Neural cell (in vitro differentiated cells): ENCODE measurements around the gene FIGLA. TPM values are rescaled to one million over a fixed set of nuclear protein-coding genes. Genes with fewer than 3 reads are reported as not detected.

Experiments
- H2AFZ ChIP-seq: fragments of 200-600, 300-800 bp; sonication (generic), shearing (Covaris generic); 2 replicates; pipeline ENCODE4 v1.6.0; 2014; ENCODE audit warnings: low read depth, mild to moderate bottlenecking, antibody characterized with exemption, low read length, moderate library complexity
- H3F3A ChIP-seq: fragments of 200-600 bp; shearing (Covaris generic); 2 replicates; pipeline ENCODE4 v1.6.1; 2016; ENCODE audit warnings: mild to moderate bottlenecking, moderate library complexity, mixed read lengths, antibody characterized with exemption, low read length; ENCODE audit not compliant: insufficient read depth, poor library complexity, severe bottlenecking
- H3K27ac ChIP-seq: fragments of 200-600, 300-800 bp; sonication (generic), shearing (Covaris generic); 2 replicates; pipeline ENCODE4 v1.5.1; 2014; ENCODE audit warnings: mild to moderate bottlenecking, low read length, moderate library complexity
- H3K27me3 ChIP-seq: fragments of 300-800, 200-600 bp; sonication (generic), shearing (Covaris generic); 2 replicates; pipeline ENCODE4 v1.6.0; 2014; ENCODE audit warnings: mild to moderate bottlenecking, low read depth, low read length, moderate library complexity; ENCODE audit not compliant: insufficient read depth
- H3K36me3 ChIP-seq: fragments of 300-800, 200-600 bp; sonication (generic), shearing (Covaris generic); 2 replicates; pipeline ENCODE4 v1.5.1; 2014; ENCODE audit warnings: mild to moderate bottlenecking, antibody characterized with exemption, low read length, moderate library complexity; ENCODE audit not compliant: insufficient read depth
- H3K4me2 ChIP-seq: fragments of 300-800, 200-600 bp; sonication (generic), shearing (Covaris generic); 2 replicates; pipeline ENCODE4 v1.6.0; 2014; ENCODE audit warnings: mild to moderate bottlenecking, low read length
- H3K4me3 ChIP-seq: fragments of 300-800, 200-600 bp; sonication (generic), shearing (Covaris generic); 2 replicates; pipeline ENCODE4 v1.5.1; 2014; ENCODE audit warnings: mild to moderate bottlenecking, low read length, moderate library complexity
- H3K79me2 ChIP-seq: fragments of 200-600 bp; shearing (Covaris generic); replicated peaks from 2 replicates; pipeline ENCODE4 v1.6.0; 2014; ENCODE audit warnings: mild to moderate bottlenecking, low read length, moderate library complexity; ENCODE audit not compliant: insufficient read depth
- H3K9ac ChIP-seq: fragments of 300-800, 200-600 bp; sonication (generic), shearing (Covaris generic); 2 replicates; pipeline ENCODE4 v1.6.1; 2016; ENCODE audit warnings: mild to moderate bottlenecking, low read length, mixed read lengths
- H3K9me2 ChIP-seq: fragments of 200-600 bp; shearing (Covaris generic); 2 replicates; pipeline ENCODE4 v1.6.1; 2016; ENCODE audit warnings: mild to moderate bottlenecking, low read length, mixed read lengths; ENCODE audit not compliant: insufficient read depth
- H3K9me3 ChIP-seq: fragments of 200-600, 300-800 bp; sonication (generic), shearing (Covaris generic); 2 replicates; pipeline ENCODE4 v1.6.1; 2016; ENCODE audit warnings: mild to moderate bottlenecking, mixed run types, low read length, moderate library complexity, mixed read lengths
- H4K20me1 ChIP-seq: fragments of 200-600 bp; shearing (Covaris generic); 2 replicates; pipeline ENCODE4 v1.6.1; 2016; ENCODE audit warnings: mild to moderate bottlenecking, mixed run types; ENCODE audit not compliant: insufficient read depth
- CTCF ChIP-seq: fragments of 450-650 bp; IDR thresholded peaks from 2 replicates; pipeline ENCODE4 v1.5.1; 2014; ENCODE audit warnings: antibody characterized with exemption, mild to moderate bottlenecking, moderate library complexity; ENCODE audit not compliant: poor library complexity, severe bottlenecking
- EP300 ChIP-seq: fragments of 450-650 bp; conservative IDR thresholded peaks from 2 replicates; pipeline ENCODE4 v1.6.1; 2014; ENCODE audit warnings: antibody characterized with exemption, mild to moderate bottlenecking, moderate library complexity; ENCODE audit not compliant: poor library complexity, severe bottlenecking
- EZH2 ChIP-seq: fragments of 200-600, 300-800 bp; shearing (Covaris generic), sonication (generic); IDR thresholded peaks from 2 replicates; pipeline ENCODE4 v1.6.1; 2014; ENCODE audit warnings: antibody characterized with exemption, low read length, borderline replicate concordance, mild to moderate bottlenecking; ENCODE audit not compliant: insufficient read depth, poor library complexity, severe bottlenecking
- MXI1 ChIP-seq: fragments of 450-650 bp; conservative IDR thresholded peaks from 2 replicates; pipeline ENCODE4 v1.6.1; 2014; ENCODE audit warnings: antibody characterized with exemption, mild to moderate bottlenecking; ENCODE audit not compliant: poor library complexity, severe bottlenecking
- POLR2AphosphoS5 ChIP-seq: IDR thresholded peaks from 2 replicates; pipeline ENCODE4 v1.6.1; 2012
- RAD21 ChIP-seq: fragments of 450-650 bp; conservative IDR thresholded peaks from 2 replicates; pipeline ENCODE4 v1.6.1; 2014; ENCODE audit warnings: antibody characterized with exemption, mild to moderate bottlenecking, moderate library complexity
- REST ChIP-seq: IDR thresholded peaks from 2 replicates; pipeline ENCODE4 v1.6.1; 2012; ENCODE audit warnings: borderline replicate concordance
- SMC3 ChIP-seq: fragments of 450-650 bp; conservative IDR thresholded peaks from 2 replicates; pipeline ENCODE4 v1.6.1; 2014; ENCODE audit warnings: antibody characterized with exemption, mild to moderate bottlenecking, moderate library complexity; ENCODE audit not compliant: poor library complexity
- TAF1 ChIP-seq: IDR thresholded peaks from 2 replicates; pipeline ENCODE4 v1.6.1; 2012; ENCODE audit warnings: low read depth
- polyA plus RNA-seq: library from polyadenylated mRNA; depleted of rRNA; stranded (reverse); fragments of >200 nt; gene quantifications from 2 replicates; pipeline ENCODE4 v1.2.3, GENCODE V29; 2014

The FIGLA gene
- polyA plus RNA-seq, 1 donor from 2014 or later = not detected

- Histone ChIP-seq H3K36me3 (no peaks in the 10 kb centered on the region), H3K4me3 (no peak overlapping the region), H3K27ac (no peak overlapping the region), H3K4me2 (no peak overlapping the region), H3K79me2 (no peaks in the 10 kb centered on the region), H3K9me2 (no peaks in the 10 kb centered on the region), H2AFZ (no peak overlapping the region), H3K9ac (no peak overlapping the region), H3K9me3 (no peaks in the 10 kb centered on the region), H3K27me3 (no peaks in the 10 kb centered on the region), H3F3A (no peaks in the 10 kb centered on the region), H4K20me1 (no peaks in the 10 kb centered on the region)
- no peak for TF ChIP-seq EZH2
- TF ChIP-seq CTCF = no peak
- TF ChIP-seq TAF1 = no peak
These were observed 16.2 kb upstream of the FIGLA start for GRCh38 chr2:70806620-70807019.

- no peaks in the 10 kb centered on the region for H3K9me3 ChIP-seq
- no peaks in the 10 kb centered on the region for H3K27me3 ChIP-seq
- H2AFZ ChIP-seq = no peak overlapping the region
- H3K36me3 ChIP-seq = no peaks in the 10 kb centered on the region
- TF ChIP-seq SMC3 (no peak), EZH2 (no peak), REST (no peak), EP300 (no peak), RAD21 (no peak), TAF1 (no peak), CTCF (no peak), MXI1 (no peak), POLR2AphosphoS5 (no peak)
- no peaks in the 10 kb centered on the region for H4K20me1 ChIP-seq
- no peak overlapping the region for H3K4me2 ChIP-seq
- no peak overlapping the region for H3K4me3 ChIP-seq
- H3F3A ChIP-seq = no peaks in the 10 kb centered on the region
- H3K9ac ChIP-seq = no peak overlapping the region
- no peaks in the 10 kb centered on the region for H3K79me2 ChIP-seq
- H3K27ac ChIP-seq = no peak overlapping the region
- H3K9me2 ChIP-seq = no peaks in the 10 kb centered on the region
These were observed 15.6 kb upstream of the FIGLA start for GRCh38 chr2:70806013-70806412.
